ENCODE results near the gene MORN1.

Gene MORN1

GRCh38 chr1:2286923-2287322 is 104.4 kb downstream of the MORN1 start:
- DNase-seq = no peak

- no peak for DNase-seq
Measured at GRCh38 chr1:2284932-2285331, 106.4 kb downstream of the MORN1 start.

- DNase-seq = no peak
Measured at GRCh38 chr1:2283991-2284895, 107.1 kb downstream of the MORN1 start.

GRCh38 chr1:2283371-2283990 is 107.9 kb downstream of the MORN1 start:
- DNase-seq = no peak

- DNase-seq = no peak
Measured at GRCh38 chr1:2282556-2283270, 108.6 kb downstream of the MORN1 start.

- no peak for DNase-seq
Measured at GRCh38 chr1:2279817-2280216, 111.5 kb downstream of the MORN1 start.

- DNase-seq = no peak
Measured at GRCh38 chr1:2279210-2279639, 112.1 kb downstream of the MORN1 start.

- DNase-seq = no peak
Measured at GRCh38 chr1:2278591-2279209, 112.7 kb downstream of the MORN1 start.

- DNase-seq = no peak
Measured at GRCh38 chr1:2277741-2278488, 113.4 kb downstream of the MORN1 start.

GRCh38 chr1:2276803-2277580 is 114.4 kb downstream of the MORN1 start:
- no peak for DNase-seq

- DNase-seq = no peak
Measured at GRCh38 chr1:2275796-2276536, 115.4 kb downstream of the MORN1 start.

- DNase-seq = no peak
Measured at GRCh38 chr1:2274929-2275475, 116.4 kb downstream of the MORN1 start.

GRCh38 chr1:2274231-2274928 is 117.0 kb downstream of the MORN1 start:
- no peak for DNase-seq

- DNase-seq = no peak
Measured at GRCh38 chr1:2273401-2274090, 117.8 kb downstream of the MORN1 start.

- DNase-seq = no peak
Measured at GRCh38 chr1:2272686-2273400, 118.5 kb downstream of the MORN1 start.

- no peak for DNase-seq
Measured at GRCh38 chr1:2271841-2272655, 119.3 kb downstream of the MORN1 start.

Measured in NCI-H2171 (cell line).